Inferior parietal cortex (tissue), 1 donor: Measurements from ENCODE around the gene CLASRP.
A peak's percentile ranks its signal among the peaks of the same experiment; 100 is the strongest.

Experiments used
- DNase-seq: peaks from one replicate; pipeline ENCODE4 v3.0.0-alpha.2; 2016; ENCODE audit errors: extremely low spot score

The CLASRP gene

DNA sequence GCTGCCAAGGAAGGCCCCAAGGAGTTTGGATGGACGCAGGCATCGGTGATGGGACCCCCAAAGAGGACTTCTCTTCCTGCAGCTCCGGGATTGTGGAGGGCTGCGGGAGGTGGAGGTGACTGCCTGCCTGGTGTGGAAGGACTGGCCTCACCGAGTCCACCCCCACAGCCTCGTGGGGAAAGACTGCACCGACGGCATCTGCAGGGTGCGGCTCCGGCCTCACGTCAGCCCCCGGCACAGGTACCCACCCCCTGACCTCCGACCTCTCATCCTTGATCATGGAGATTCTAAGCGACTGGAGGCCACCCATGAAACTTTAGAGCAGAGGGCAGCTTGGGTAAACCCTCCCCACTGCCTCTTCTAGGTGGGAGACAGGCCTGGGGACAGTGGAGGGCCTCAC lies 16.9 kb upstream of the CLASRP start:
- DNase-seq, result no peak

DNA sequence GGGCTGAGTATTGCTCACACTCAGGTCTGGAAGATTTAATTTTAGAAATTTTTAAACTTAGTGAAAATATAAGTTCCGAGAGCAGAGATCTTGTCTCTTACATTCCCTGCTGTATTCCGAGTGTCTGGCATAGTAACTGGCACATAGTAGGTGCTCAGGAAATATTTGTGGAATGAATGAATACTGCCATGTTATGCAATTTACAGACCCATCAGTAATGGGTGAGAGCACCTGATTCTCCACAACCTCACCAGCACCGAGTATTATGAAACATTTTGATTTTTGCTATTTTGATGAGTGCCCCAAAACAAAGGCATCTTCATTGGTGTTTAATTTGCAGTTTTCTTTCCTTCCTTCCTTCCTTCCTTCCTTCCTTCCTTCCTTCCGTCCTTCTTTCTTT lies 15.8 kb upstream of the CLASRP start:
- no peak for DNase-seq

DNA sequence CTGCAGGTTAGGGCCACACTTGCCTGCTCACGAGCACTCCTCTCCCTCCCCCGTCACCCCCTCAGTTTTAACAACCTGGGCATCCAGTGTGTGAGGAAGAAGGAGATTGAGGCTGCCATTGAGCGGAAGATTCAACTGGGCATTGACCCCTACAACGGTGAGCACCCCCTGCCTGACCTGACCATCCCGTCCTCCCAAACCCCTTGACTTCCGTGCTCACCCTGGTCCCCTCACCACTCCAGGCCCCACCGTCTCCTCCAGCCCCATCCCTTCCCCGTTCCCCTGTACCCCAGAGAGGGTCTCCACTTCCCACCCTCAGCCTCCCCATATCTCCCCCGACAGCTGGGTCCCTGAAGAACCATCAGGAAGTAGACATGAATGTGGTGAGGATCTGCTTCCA lies 13.6 kb upstream of the CLASRP start:
- no peak for DNase-seq

DNA sequence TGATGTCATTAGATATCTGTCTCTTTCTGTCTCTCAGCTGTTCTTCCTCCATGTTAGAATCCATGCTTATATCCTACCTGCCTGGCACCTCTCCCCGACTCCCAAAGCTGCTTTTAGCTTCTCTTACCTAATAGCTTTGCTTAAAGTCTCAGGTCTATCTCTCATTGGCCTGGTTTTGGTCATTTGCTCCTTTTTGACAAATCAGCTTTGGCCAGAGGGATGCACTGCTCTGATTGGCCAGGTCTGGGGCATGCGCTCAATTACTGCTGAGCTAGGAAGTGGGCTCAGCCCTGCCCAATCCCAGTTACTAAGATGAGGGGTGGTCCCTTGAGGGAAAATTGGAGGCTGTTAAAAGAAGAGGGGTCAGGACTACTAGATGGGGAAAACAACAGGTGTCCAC lies 11.5 kb upstream of the CLASRP start:
- DNase-seq, result no peak

DNA sequence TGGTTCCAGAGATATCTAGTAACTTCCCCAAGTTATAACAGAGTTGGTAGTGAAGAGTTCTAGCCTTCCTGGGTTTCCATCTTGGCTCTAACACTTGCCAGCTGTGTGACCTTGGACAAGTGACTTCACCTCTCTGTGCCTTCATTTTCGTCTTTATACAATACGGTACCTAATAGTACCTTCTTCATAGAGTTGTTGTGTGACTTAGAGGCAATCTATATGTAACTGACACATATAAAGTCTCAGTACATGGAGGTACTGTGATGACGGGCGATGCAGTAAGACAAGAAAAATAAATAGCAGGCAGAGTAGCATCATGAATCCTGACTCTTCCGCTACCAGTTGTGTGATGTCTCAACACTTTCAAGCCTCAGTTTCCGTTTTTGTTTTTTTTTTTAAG lies 8.0 kb upstream of the CLASRP start:
- no peak for DNase-seq

DNA sequence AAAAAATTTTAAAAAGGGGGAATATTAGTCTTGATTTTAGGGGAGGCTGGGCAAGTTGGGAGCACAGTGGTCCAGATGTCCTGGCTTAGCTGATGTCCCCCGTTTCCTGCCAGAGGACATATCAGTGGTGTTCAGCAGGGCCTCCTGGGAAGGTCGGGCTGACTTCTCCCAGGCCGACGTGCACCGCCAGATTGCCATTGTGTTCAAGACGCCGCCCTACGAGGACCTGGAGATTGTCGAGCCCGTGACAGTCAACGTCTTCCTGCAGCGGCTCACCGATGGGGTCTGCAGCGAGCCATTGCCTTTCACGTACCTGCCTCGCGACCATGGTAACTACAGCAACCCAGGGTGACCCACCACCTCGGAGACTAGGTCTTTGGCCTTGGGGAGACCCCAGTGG lies 6.4 kb upstream of the CLASRP start:
- no peak for DNase-seq

DNA sequence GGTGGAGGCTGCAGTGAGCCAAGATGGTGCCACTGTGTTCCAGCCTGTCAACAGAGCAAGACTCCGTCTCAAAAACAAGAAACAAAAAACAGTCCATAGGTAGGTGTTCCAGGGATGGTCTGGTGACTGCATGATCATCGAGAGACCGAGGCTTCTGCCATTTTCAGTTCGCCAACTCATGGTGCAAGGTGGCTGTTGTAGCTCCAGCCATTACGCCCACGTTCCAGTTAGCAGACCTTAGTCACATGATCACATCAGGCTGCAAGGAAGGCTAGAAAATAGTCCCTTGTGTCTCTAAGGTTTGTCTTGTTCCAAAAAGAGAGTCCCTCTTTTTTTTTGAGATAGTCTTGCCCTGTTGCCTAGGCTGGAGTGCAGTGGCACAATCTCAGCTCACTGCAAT lies 3.1 kb upstream of the CLASRP start:
- no peak for DNase-seq

DNA sequence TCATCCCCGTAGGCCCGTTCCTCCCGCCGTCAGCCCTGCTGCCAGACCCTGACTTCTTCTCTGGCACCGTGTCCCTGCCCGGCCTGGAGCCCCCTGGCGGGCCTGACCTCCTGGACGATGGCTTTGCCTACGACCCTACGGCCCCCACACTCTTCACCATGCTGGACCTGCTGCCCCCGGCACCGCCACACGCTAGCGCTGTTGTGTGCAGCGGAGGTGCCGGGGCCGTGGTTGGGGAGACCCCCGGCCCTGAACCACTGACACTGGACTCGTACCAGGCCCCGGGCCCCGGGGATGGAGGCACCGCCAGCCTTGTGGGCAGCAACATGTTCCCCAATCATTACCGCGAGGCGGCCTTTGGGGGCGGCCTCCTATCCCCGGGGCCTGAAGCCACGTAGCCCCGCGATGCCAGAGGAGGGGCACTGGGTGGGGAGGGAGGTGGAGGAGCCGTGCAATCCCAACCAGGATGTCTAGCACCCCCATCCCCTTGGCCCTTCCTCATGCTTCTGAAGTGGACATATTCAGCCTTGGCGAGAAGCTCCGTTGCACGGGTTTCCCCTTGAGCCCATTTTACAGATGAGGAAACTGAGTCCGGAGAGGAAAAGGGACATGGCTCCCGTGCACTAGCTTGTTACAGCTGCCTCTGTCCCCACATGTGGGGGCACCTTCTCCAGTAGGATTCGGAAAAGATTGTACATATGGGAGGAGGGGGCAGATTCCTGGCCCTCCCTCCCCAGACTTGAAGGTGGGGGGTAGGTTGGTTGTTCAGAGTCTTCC lies 1.3 kb upstream of the CLASRP start:
- no peak for DNase-seq

DNA sequence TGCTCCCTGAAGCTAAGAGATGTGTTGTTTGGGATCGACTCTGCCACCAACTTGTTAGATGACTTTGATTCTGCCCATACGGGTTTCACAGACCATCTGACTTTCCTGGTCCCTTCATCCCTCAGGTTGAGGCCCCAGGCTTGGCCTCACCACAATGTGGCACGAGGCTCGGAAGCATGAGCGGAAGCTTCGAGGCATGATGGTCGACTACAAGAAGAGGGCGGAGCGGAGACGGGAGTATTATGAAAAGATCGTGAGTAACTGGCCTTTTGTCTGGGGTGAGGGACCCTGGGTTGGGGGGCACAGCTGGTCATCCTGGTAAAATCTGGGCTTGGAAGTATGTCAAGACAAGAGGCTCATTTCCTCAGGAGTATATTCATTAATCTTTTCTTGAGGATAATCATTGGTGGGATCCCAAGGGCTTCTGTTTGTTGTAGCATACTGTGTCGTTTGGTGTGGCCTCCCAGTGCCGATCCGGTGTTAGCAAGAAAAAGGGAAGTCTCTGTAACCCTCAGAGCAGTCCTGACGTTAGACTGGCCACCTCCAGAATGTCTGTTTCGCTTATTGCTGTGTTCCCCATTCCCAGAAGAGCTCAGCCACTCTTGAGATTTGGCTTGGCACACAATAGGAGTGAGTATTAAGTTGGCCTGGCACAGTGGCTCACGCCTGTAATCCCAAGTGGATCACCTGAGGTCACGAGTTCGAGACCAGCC lies 1.4 kb downstream of the CLASRP start:
- DNase-seq, result no peak

DNA sequence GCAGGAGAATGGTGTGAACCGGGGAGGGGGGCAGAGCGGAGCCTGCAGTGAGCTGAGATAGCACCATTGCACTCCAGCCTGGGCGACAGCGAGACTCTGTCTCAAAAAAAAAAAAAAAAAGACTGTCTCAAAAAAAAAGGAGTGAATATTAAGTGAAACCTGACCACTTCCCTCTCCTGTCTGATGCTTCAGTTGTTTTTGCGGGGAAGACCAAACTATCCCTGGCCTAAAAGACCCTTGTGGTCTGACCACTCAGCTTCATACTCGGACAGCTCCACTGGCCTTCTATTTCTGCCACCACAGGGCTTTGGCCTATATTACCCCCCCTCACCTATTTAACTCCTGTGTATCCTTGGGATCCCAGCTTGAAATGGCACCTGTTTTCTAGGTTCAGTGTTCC lies 2.3 kb downstream of the CLASRP start:
- DNase-seq, result no peak

DNA sequence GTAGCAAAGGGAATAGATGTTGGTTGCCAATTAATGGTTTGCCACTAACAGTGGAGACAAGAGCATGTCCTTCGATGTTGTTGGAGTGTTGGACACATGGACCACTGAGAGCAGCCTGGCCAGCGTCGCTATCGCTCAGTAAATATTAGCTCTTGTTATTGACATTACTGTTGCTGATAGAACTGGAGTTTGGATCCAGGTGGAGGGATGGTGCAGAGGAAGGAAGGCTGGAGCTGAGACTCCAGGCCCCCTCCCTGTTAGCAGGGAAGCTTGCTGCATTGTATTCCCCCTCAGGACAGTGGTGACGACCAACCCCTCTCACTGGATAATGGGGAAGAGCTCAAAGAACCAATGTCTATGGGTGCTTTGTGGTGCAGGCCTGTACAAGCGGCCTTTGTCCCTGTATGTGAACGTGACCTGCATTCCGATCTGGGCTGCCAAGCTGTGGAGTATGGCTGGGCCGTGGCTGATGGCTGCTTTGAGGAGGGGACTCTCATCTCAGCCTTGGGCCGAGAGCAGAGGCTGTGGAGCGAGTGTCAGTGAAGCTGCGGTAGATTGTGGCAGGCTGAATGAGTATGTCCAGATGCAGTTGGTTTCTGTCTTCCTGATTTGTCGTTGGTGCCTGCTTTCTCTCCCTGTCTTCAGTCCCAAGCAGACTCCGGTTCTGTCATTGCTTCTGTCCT lies 7.0 kb downstream of the CLASRP start:
- DNase-seq, result peak; percentile 86

DNA sequence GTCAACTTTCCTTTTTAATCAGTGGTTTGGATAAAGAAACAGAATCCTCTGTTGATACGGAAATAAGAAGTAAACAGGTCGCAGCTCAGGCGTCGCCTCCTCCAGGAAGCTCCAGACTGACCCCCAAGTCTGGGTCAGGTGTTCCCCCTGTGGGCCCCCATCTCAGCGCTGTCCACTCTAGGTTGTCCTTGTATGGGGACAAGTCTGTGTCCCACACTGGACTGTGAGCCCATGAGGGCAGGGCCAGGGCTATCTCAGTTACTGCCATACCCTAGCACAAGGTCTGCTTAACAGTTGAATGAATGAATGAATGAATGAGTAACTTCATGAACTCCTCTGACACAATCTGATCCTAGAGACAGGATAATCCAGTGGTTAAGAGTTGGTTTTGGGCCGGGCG lies 7.5 kb downstream of the CLASRP start:
- DNase-seq, result no peak

DNA sequence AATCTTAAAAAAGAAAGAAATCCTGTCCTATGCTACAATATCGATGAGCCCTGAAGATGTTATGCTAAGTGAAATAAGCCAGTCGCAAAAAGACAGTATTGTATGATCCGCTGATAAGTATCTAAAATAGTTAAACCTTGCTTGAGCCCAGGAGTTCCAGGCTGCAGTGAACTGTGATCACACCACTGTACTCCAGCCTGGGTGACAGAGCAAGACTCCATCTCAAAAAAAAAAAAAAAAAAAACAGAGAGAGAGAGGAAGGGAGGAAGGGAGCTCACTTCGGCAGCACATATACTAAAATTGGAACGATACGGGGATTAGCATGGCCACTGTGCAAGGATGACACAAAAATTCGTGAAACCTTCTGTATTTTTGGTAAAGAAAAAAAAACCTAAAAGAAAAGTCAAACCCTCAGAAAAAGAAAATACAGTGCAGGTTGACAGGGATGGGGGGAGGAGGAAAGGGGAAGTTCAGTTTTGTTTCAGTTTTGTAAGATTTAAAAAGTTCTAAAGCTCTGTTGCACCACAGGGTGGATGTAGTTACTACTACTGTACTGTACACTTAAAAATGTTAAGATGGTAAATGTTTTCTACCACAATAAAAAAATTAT lies 8.4 kb downstream of the CLASRP start:
- DNase-seq, result no peak

DNA sequence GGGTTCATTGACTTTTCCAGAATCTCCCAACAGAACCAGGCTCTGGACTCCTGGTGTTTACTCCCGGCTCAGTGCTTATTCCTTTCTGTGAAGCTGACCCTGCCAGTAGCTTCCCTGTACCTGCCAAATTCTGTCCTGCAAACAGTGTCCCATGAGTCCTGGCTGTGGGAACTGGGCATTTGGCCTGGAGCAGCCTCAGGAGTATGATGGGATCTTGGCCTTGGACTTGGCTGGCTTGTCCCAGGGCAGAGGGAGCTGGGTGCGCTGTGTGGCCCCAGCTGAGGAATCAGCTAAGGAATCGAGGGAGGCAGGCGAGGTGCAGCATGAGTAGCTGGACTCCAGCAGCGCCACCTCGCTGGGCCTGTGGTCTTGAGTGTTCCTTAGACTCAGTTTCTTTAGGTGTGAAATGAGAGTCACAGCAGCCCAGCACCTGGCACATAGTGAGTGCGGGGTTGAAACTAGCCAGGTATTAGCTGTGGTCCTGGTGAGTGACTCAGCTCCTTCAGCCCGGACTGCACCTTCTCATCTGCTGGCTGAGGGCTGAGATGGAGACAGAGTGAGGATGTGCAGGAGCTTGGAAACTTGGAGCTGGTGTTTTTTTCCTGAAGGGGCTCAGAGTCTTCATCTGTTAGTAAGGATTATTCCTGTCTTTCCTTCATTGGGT lies 10.4 kb downstream of the CLASRP start:
- DNase-seq, result no peak

DNA sequence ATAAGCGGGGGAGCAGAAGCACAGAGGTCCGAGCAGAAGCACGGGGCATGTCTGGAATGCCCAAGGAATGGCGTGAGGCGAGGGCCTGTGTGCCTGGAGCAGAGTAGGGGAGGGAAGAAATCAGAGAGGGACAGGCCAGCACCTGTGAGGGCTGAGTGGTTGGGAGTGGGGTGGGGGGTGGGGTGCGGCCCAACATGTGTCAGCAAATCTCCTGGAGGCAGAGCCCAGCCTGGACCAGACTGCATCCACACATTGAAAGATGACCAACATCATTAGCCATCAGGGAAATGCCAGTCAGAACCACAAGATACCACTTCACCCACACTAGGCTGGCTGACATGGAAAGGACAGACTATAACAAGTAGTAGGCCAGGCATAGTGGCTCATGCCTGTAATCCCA lies 11.2 kb downstream of the CLASRP start:
- DNase-seq, result no peak

DNA sequence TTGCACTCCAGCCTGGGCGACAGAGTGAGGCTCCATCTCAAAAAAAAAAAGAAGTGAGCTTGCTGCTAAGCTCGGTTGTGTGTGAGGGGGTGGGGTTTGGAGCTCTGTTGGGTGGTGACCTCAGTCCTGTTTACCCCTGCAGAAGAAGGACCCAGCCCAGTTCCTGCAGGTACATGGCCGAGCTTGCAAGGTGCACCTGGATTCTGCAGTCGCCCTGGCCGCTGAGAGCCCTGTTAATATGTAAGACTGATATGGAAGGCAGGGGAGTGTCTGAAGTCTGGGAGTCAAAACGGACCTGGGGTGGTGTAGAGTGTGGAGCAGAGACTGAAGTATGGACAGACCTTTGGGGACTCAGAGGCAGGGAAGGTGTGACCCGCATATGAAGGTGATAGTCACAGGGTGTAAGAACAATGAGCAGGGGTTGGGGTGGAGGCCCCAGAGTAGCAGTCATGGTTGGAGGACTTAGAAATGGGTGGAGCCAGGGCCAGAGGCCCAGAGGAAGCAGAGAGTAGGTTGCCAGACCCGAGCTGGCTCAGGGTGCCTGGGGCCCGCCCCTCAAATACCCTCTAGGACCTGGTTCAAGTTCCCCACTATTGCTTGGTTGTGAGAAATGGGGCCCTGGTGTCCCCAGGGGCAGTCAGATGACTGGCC lies 13.2 kb downstream of the CLASRP start:
- no peak for DNase-seq

DNA sequence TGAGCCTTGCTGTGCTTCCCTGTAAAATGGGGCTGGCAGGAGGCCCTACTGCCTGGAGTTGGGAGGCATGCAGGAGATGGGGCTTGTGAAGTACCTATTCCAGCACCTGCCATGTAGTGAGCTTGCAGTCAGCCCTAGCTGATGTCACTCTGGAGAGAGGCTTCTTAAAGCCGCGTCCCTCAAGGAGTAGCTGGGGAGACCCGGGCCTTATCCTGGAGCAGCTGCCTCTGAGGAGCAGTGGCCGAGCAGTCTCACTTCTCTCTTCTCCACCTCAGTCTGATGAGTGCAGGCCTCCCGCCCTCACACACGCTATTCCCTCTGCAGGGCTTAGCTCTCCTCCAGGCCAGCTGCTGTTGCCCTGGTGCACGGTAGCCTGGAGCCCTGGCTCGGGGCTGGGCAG lies 18.0 kb downstream of the CLASRP start:
- DNase-seq, result no peak

DNA sequence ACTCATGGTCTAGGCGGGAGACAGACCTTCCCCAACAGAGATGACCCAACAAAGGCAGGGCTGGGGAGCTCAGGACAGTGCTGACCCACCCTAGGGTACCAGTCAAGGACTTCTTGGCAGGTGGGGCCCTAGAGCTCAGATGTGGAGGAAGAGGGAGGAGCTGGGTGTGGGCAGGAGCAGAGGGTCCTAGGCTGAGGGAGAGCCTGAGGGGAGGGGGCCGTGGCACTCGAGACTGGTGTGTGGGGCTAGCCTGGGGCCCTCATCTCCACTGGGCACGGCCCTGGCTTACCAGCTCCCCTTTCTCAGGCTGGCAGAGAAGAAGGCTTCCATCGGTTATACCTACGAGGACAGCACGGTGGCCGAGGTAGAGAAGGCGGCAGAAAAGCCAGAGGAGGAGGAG lies 18.6 kb downstream of the CLASRP start:
- DNase-seq, result no peak

DNA sequence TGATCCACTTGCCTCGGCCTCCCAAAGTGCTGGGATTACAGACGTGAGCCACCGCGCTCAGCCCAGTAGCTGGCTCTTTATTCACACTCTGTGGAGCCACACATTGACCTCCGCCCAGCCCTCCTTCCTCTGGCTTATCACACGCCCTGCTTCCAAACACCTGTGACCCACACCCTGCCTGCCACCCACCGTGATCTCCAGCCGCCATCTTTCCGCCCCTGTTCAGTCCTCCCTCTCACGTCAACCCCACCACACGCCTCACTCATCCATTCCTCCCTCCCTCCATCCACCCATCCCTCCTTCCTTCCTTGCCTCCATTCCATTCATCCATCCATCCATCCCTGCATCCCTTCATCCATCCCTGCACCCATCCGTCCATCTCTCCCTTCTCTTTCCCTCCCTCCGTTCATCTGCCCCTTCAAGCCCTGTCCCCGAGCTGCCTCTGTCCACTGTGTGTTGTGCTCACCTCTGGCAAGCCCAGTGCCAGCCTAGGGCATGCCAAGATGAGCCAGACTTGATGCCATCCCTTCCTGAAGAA lies 19.8 kb downstream of the CLASRP start:
- DNase-seq, result no peak

DNA sequence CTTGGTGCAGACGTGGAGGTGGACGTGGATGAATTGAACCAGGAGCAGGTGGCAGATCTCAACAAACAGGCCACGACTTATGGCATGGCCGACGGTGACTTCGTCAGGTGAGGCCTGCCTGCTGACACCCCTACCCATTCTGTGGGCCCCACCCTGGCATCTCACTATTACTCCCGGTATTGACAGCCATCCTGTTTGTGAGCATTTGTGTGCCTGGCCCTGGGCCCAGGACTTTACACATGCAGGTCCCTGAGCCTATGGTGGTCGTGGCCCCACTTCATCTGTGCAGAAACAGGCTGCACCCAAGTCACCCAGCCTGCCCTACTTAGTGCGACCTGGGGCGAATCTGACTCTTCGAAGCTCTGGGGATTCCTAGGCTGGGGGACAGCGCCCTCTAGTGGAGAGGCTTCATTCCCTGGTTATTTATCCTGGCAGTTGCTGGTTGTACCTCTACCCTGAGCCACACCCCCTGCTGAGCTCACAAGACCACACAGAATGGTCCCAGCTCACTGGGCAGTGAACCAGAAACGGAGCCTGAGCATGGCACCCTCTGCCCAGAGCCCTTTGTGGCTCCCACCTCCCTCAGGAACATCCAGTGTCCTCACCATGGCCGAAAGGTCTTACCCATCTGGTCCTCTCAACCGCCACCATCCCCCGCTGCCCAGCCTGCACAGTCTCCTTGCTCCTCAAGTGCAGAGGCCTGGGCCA lies 20.6 kb downstream of the CLASRP start:
- DNase-seq, result peak; percentile 89

DNA sequence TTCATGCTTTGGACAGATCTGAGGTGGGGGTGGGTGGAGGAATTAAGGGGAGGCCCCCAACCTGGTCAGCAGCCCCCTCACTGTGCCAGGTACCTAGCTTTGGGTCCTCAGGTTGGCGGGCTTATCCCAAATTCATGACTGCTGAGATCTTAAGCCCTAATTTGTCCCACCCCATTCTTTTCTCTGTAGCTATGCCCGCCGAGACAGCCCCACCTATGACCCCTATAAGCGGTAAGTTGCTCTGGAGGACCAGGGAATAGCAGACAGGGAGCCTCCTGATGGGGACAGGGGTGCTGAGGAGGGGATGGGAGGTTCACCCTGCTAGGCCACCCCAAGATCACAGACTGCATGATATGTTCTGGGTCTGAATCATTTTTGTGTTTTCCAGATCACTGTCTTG lies 23.1 kb downstream of the CLASRP start:
- no peak for DNase-seq
